ENCODE data around the gene MAGI2.
"Not testable (repeated sequence)": the region's sequence is repeated elsewhere in the genome, so short reads cannot be mapped to it uniquely, and the experiment has no call there.

MAGI2 gene

DNA sequence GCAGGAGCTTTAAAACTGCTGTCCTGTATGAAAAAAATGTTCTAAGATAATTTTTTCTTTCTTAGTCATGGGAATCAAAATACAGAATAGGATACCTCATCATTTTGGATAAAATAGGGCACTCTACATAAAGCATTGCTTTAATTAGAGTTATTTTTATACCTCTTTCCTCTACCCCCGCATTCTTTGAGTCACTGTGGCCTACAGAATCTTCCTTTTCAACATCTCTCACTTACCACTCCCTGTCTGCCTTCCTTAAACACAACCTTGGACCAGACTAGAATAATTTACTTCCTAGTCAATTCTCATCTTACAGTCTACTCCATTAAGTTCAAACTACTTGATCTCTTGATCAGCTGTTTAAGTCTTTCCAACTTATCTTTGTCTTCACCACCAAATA lies 1192.6 kb downstream of the MAGI2 start:
- DNase-seq, result no peak

DNA sequence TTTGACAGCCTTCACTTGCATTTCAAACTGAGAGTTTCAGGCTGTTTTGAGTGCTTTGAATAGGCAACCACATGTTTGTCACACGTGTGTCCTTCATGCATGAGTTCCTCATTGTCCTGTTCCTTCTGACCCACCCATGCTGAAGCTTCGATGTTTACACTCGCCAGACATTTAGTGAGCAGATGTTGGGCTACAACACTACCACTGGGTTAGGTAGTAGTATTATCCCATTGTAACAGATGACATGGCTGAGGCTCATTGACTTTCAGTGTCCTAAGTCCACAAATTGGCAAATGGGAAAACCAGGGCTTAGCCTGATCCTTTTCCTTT lies 1198.8 kb downstream of the MAGI2 start:
- DNase-seq, result no peak

DNA sequence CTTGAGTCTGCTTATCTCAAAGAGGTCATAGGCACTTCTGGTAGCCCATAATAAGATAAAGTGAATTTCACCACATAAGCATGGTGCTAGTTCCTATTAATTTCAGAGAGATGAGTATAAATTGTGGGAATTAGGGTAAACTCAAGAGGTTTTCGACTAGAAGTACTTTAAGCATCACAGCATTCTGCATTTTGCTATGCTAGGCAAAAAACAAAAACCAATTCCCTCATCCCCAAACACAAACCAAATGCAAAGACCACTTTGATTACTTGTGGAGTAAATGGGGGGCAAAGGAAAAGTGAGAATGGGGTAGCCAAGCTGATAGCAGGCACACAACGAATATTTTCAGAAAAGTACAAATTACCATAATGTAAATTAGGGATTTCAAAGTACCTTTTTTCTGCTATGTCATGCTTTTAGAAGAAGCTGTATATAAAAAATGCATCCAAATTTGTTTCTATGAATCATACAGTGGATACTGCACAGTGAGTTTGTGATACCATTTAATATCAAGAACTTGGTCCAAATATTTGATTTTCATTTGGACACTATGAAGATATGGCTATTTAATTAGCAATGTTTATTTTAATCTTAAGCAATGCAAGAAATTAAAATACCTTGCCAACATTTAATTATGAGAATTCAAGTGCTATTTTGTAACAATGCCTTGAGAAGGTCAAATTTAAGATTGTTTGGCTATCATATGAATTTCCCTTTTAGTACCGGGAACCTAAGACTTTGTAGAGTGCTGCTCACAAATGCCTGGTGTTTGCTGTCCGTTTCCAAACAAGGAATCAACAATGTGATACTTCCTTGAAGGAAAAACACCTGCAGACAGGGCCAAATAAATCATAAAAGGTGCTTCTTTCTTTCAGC lies 1199.4 kb downstream of the MAGI2 start:
- no peak for DNase-seq

DNA sequence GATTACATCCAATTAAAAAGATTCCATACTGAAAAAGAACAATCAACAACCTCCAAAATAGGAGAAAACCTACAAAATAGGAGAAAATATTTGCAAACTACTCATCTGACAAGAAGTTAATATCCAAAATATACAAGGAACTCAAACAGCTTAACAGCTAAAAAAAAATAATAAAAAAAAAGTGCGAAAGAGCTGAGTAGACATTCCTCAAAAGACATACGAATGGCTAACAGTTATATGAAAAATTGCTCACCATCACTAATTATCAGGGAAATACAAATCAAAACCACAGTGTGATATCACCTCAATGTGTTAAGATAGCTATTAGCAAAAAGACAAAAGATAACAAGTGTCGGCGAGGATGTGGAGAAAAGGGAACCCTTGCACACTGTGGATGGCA lies 1204.6 kb downstream of the MAGI2 start:
- DNase-seq, result no peak

DNA sequence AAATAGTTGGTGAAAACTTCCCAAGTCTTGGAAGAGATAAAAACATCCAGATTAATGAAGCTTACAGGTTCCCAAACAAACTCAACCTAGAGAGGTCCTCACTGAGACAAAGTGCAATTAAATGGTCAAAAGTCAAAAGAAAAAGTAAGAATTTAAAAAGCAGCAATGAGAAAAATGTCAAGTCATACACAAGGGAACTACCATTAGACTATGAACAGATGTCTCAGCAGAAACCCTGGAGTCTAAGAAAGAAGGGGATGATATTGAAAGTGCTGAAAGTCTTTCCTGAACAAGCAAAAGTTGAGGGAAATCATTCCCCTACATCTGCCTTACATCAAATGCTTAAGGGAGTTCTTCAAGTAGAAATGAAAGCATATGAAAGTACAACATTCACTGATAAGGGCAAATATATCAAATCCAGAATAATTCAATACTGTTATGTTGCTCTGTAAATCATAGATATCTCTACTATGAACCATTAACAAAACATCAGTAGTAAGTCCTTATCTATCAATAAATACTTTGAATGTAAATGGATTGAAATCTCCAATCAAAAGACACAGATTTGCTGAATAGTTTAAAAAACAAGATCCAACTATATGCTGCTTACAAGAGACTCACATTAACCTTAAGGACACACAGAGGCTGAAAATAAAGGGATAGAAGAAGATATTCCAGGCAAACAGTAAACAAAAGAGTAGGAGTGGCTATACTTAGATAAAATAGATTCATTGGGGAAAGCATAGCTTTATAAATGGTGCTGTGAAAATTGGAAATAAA lies 1205.4 kb downstream of the MAGI2 start:
- DNase-seq, result no peak

DNA sequence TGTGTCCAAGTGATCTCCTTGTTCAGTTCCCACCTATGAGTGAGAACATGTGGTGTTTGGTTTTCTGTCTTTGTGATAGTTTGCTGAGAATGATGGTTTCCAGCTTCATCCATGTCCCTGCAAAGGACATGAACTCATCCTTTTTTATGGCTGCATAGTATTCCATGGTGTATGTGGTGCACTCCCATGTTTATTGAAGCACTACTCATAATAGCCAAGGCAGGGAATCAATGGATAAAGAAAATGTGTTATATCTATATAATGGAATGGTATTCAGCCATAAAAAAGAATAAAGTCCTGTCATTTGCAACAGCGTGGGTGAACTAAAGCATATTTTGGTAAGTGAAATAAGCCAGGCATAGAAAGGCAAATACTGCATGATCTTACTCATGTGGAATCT lies 1213.3 kb downstream of the MAGI2 start:
- not testable (repeated sequence) for DNase-seq

DNA sequence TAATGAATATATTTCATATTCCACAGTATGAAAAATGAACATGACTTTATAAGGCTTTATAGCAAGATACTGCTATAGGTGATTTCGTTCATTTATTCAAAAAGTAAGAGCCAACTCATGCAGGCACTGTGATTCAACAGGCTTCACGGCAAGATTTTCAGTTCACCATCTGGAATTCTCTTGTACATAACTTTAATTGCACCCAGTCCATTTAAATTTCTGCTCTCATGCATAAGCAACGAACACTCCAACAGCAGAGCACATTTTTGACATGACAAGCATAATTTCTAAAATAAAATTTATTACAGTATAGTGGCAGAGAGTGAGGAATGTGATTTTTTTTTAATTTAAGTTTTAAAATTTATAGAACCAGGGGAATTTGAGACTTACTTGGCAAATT lies 1218.8 kb downstream of the MAGI2 start:
- no peak for DNase-seq

DNA sequence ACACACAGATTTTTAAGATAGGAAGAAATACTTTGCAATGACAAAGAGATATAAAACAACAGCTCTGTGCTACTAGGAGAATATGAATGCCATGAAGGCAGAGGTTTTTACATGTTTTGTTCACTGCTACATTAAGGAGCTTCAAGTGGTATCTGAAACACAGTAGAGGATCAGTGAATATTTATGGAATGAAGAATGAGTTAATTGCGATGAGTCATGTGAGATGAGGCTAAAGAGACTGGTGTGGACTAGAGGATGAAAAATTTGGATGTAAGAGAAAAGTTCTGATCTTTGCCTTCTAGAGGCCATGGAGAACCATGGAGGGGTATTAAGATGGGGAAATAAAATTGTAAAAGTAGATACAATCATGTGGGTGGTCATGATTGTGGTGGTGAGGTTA lies 1220.7 kb downstream of the MAGI2 start:
- no peak for DNase-seq

DNA sequence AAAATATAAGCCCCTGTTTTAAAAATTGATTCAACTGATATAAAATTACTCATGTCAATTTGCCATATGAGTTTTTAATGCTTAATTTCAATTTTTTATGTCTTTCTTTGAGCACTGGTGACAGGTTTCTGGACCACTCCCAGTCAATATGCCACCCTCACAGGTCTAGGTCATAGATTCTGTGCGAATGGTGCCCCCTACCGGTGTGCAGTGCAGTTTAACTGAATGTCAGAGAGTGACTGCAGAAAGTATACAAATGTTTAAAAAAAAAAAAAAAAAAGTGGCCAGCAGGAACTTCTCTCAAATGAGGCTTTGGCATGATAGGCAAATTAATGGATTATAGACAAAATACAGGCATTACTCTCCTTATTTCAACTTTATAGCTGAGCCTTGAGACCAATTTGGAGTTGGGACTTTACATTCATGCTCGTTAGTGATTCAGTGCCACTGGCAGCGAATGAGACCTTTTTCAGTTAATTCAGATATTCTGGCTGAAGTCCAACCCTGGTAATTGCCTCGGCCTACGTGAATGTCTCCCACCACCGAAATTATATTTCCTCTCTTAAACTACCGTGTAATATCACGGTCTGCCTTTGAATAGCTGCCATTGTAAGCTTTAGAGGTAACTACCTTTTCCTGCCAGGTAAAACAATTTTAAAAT lies 1227.3 kb downstream of the MAGI2 start:
- DNase-seq, result no peak

DNA sequence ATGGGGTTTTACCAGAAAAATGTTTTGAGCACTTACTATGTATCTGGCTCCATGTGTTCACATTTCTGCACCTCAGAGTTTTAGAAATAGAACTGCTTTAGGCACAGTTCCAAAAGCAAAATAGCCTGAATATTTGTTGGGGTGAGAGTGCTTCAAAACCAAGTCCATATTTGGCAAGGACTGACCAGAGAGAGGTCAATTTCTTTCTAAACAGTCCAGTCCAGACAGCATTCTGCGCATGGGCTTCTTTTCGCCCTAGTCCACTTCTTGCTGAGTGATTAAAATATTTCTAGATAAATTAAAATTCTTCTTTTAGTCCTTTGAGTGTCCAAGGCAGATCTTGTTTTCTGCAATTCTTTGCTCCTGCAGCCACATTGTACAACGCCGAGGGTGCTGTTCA lies 1227.9 kb downstream of the MAGI2 start:
- DNase-seq, result no peak

DNA sequence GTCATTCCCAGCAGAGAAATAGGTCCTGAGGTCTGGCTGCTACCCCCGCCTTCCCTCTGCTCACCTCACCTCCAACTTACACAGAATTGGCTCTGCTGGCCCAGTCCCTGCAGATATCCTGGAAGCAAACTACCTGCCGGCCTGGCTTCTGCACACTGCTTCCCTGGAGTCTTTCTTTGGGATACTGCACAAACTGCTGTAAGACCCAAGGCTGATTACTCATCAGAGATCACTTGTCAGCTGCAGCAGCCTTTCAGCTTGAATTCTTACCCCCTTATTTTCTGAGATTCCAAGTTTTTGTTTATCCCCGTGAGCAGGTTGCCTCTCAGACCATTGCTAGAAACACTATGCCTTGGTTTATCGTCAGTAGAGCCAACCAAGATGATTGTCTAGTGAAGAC lies 1228.5 kb downstream of the MAGI2 start:
- no peak for DNase-seq

DNA sequence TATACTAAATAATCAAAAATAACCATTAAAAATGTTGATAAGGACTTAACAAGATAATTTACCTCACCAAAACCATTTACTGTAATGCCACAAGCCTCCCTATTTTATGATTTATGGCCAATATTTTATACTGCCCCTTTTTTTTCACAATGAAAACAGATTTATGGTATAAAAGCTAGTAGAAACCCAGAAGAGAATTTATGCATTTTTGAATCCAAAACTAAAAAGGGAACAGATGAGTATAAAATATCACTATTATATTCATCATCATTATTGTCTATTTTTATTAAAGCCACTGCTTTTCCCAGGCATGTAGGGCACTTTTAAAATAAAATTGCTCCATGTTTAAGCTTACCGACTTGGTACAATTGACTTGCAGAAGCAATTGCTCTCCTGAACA lies 1229.9 kb downstream of the MAGI2 start:
- no peak for DNase-seq

DNA sequence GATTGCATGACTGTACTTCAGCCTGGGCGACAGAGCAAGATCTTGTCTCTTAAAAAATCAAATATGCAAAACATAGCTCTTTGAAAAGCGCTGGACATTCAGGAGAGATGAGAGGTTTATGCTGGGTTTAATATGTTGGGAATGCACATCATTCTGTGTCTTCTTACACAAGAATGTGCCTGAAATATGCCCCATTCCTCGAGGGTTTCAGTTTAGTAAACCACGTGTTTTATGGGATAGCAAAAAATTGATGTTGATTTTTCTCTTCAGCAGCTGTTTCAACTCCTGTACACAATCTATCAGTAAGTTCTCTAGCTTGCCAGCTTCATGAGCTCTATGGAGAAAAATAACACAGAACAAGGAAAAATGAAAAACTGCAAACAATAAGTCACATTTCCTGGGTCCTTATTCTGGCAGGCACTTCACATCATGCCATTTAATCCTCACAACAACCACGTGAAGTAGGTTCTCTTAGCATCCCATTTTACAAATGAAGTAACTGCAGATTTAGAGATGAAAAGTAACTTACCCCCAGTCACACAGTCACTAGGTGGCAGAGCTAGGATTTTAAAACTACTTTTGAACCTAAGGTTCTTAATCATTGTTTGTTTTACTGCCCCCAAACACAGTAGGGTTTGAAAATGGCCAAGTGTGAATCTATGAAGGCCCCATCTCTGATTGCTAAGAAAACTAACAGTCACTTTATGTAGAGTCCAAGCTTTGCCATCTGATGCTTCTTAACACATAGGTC lies 1231.3 kb downstream of the MAGI2 start:
- no peak for DNase-seq

DNA sequence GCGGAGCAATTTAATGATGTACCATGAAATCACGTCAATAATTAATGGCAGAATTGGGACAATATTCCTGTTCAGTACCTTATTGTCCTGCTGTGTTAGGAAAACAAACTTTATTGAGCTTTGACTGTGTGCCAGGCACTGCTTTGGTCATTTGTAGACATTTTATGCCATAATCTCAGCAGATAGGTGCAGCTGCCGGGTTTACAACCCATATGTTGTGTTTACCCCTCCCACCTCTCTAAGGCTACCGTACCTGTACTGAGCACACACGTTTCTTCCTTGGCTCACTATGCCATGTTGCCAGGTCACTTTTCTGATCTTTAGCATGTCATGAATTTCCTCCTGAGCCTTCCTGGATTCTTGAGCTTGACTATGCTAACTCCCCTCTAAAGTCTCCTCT lies 1232.7 kb downstream of the MAGI2 start:
- no peak for DNase-seq

DNA sequence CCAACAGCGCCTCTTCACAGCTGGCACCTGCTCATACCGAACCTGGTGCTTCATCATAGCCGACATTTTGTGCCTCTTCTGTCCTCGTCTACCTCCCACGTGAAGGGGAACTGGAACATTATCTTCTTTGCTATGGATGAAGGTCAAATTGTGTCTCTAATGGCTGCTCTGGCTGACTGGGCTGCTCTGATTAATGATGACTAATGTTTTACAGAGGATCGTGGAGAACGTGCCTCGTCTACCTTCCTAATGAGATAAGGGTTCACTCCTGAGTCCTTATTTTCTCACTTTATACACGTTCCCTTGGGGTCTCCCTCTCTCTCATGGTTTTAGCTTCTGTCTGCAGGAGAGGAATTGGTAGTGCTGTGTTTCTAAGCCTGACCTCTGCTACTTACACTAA lies 1234.6 kb downstream of the MAGI2 start:
- no peak for DNase-seq

DNA sequence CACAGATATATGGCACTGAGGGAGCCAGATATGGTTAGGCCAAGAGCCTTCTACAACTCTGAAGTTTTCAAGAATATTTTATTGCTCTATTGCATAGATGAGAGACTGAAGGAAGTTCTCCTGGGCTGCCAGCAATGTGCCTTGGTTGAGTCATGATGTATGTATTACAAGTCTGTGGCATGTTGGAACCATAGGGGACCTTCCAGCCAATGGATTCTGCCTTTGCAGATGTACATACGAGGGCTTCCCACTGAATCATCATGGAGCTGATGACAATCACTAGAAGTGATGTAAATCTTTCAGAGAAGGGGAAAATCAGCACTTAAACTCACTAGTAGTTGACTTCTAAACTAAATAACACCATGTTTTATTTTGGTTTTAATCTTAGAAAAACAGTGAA lies 1235.4 kb downstream of the MAGI2 start:
- DNase-seq, result no peak

DNA sequence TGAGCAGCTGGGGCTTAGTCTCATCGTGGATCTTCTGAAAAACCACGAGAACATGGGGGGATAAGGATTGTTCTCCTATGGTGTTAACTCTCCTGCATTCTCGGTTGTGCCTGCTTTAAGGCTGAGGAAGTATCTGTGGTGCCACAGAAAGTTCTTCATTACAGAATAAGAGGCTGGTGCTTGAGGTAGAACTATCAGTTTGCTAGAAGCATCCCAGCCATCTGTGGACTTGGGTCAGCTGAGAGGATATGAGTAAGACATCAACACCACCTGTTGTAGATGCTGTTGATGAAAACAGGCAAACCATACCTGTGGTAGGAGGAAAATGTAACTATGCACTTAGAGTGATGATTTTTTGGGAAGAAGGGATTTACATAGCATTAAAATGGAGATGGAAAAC lies 1238.3 kb downstream of the MAGI2 start:
- DNase-seq, result no peak

DNA sequence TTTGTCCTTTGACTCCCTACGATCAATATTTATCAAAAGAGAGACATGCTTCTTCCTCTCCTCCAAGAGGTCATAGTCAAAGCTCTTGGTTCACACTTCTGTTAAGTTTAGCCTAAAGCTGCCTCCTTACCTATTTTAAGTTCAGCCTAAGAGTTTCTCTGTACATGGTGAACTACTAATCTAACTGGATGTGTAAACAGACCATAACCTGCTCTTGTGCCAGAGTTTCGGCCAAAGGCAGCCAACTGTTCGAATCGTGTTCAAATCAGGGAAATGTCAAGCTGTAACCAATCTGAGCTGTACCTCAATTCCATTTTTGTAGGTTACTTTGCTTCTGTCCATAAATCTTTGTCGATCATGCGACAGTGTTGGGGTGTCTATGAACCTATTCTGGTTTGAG lies 1240.1 kb downstream of the MAGI2 start:
- no peak for DNase-seq

DNA sequence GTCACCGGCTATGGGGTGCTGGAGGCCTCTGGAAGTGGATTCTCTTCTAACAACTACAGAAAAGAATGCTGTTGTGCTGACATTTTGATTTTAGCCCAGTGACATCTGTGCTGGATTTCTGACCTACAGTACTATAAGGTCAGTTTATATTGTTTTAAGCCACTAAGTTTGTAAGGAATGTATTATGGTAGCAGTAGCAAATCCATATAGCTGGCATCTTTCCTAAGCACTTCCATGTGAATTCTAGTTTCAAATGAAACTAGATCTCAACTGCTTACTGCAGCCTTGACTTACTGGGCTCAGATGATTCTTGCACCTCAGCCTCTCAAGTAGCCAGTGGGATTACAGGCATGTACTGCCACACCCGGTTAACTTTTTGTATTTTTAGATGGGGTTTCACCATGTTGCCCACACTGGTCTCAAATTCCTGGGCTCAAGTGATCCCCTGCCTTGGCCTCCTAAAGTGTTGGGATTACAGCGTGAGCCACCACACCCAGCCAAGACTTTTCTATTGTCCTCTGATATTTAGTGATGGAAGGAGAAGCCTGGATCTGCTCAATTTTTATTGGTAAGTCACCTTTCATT lies 1240.9 kb downstream of the MAGI2 start:
- no peak for DNase-seq

DNA sequence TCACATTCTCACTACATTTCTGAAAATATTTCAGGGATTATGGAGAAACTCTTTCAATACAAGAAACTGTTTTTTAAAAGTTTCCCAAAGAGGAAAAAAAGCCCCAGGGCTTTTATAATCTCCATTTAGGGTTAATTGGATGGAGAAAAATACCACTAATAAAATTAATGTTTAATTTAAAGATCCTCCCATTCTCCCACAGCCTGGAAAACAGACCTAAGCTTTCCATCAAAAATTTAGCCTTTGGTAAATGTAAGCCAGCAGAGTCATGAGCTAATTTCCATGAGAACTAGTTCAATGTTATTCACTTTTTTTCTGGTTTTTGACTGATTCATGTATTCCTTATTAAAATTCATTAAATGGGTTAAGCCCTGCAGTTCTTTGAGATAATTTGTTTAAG lies 1246.2 kb downstream of the MAGI2 start:
- no peak for DNase-seq

DNA sequence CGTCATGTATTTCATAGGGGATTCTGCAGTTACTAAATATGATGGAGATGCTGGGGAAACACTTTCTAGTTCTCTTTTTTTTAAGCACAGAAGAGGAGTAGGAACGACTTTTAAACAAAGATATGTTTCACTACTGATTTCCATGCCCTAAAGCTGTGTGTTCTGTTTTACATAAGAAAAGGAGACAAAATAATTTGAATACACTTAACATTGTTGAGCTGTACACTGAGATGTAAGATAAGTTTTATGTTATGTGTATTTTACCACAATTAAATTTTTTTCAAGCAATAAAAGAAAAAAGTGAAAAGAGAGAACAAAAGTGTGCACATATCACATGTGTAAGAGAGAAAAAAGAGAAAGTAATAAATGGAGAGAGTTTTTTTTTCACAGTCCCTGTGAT lies 1246.7 kb downstream of the MAGI2 start:
- DNase-seq, result no peak

DNA sequence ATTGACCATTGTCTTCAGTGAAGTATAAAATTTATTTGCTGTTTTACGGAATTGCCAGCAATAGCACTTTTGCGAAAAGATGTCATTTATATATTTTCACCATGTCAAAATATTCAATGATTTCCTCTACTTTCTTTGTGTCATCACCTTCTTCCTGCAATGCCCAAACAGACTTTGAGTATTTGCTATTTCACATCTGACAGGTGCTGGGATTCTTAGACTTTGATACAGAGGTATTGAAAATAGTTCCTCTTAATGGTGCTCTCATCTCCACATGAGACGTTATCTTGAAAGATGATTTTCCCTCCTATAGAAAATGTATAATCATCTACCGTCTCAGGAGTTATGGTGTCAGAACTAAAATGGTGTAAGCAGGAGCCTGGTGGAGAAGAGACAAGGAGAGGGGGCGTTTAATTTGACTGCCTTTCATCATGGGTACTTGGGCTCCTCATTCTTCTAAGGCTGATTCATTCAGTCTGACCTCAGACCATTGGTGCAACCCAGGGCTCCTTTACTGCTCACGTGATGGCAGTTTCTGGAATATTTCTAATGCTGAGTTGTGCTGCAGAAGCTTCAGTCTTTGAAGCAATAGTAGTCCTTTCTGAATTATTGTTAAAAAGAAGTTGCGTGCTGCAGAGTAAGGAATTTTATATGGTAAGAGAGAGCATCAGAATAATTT lies 1250.3 kb downstream of the MAGI2 start:
- no peak for DNase-seq

All from CD4-positive, alpha-beta T cell treated with Interleukin-17A for 4 hours (primary cell).